Activated gamma-delta T cell treated with Interleukin-2 at 50 U/mL for 16 hours (primary cell): ENCODE results near the gene PRAMEF4.
"Not testable (repeated sequence)": the region's sequence is repeated elsewhere in the genome, so short reads cannot be mapped to it uniquely, and the experiment has no call there.

Experiments used
- DNase-seq: peaks from one replicate; pipeline ENCODE4 v3.0.0-alpha.2; 2020

PRAMEF4 gene

GRCh38 chr1:12886101-12886500 is at the start of gene PRAMEF4:
Gene PRAMEF4, minus strand, starts transcription at chr1:12886201. Its CDS starts 2,807 bp downstream, at chr1:12883394.
- not testable (repeated sequence) for DNase-seq

GRCh38 chr1:12924368-12924767 is 38.4 kb upstream of the PRAMEF4 start:
- DNase-seq, result not testable (repeated sequence)

GRCh38 chr1:12921749-12922148 is 35.7 kb upstream of the PRAMEF4 start:
- not testable (repeated sequence) for DNase-seq

GRCh38 chr1:12916310-12916709 is 30.3 kb upstream of the PRAMEF4 start, which contains the start of gene PRAMEF7:
Gene PRAMEF7, plus strand, starts transcription at chr1:12916610. Its CDS starts 1,083 bp downstream, at chr1:12917693.
- not testable (repeated sequence) for DNase-seq

- not testable (repeated sequence) for DNase-seq
Observed at GRCh38 chr1:12903793-12904572, 18.0 kb upstream of the PRAMEF4 start.

GRCh38 chr1:12899186-12899585 is 13.2 kb upstream of the PRAMEF4 start:
- DNase-seq, result not testable (repeated sequence)

GRCh38 chr1:12898170-12898569 is 12.2 kb upstream of the PRAMEF4 start, which contains the start of gene PRAMEF10:
Gene PRAMEF10, minus strand, starts transcription at chr1:12898270. Its CDS starts 2,423 bp downstream, at chr1:12895847.
- not testable (repeated sequence) for DNase-seq

- not testable (repeated sequence) for DNase-seq
Observed at GRCh38 chr1:12878453-12878852, 7.5 kb downstream of the PRAMEF4 start.

GRCh38 chr1:12863131-12863880 is 22.7 kb downstream of the PRAMEF4 start:
- DNase-seq, result not testable (repeated sequence)

- not testable (repeated sequence) for DNase-seq
Observed at GRCh38 chr1:12856786-12857185, 29.2 kb downstream of the PRAMEF4 start, which contains the start of gene PRAMEF2. Gene PRAMEF2, plus strand, starts transcription at chr1:12857086. Its CDS starts 1,924 bp downstream, at chr1:12859010.

GRCh38 chr1:12851779-12852178 is 34.2 kb downstream of the PRAMEF4 start:
- DNase-seq, result no peak

GRCh38 chr1:12848620-12849019 is 37.4 kb downstream of the PRAMEF4 start, which contains the start of gene HNRNPCL1:
Gene HNRNPCL1, minus strand, starts transcription at chr1:12848720. Its CDS starts 431 bp downstream, at chr1:12848289.
- not testable (repeated sequence) for DNase-seq

GRCh38 chr1:12833251-12833650 is 52.8 kb downstream of the PRAMEF4 start:
- not testable (repeated sequence) for DNase-seq

- not testable (repeated sequence) for DNase-seq
Observed at GRCh38 chr1:12831310-12831709, 54.7 kb downstream of the PRAMEF4 start, which contains the start of gene PRAMEF11. Gene PRAMEF11, minus strand, starts transcription at chr1:12831410. Its CDS starts 2,621 bp downstream, at chr1:12828789.
